HG03064 (cell line): ENCODE results near the gene MOV10L1.

ENCODE experiments used
- ATAC-seq: cut with Tn5 transposase; IDR thresholded peaks from one replicate; pipeline ENCODE4 v1.9.1; 2021; ENCODE audit warnings: low read depth; ENCODE audit not compliant: unreplicated experiment

The MOV10L1 gene

DNA sequence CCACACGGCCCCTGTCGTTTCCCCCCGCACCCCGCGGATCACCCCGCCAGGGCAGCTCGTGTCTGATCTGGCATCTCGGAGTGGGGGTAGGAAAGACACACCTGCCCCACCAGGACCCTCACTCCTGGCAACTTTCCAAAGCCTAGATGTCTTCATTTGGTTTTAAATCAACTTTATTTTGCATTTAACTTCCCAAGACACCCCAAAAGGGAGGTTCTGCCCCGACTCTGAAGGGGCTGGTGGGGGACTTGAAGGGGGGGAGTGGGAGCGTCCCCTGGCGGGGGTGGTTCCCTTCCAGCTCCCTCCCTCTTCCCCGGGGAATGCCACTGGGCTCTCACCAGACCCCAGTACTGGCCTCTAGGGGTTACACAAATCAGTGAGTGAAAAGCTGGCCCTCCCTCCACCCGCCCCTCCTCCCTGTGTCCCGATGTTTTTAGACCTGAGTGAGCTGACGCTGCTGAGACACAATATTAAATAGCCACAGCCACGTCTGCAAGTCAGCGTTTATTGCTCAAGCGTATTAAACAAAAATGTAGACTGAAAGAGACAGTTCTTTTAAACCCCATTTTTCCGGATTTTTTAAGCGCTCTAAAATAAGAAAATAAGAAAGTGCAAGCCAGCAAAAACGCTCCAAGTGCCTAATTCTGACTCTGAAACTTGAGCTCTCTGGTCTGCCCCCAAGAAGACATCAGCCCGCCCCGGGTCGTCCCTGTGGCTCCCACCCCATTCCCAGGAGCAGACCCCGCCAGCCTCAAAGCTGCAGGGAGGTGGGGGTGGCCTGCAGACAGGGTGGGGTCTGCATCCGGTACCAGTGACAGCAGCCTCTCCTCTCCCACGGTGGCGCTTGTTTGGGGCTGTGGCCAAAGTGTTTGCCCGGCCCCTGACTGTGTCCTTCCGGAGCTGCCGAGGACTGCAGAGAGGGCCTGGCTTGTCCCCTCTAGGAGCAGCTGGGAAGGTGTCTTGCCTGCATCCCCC is 30.6 kb upstream of the MOV10L1 start:
- no peak for ATAC-seq

DNA sequence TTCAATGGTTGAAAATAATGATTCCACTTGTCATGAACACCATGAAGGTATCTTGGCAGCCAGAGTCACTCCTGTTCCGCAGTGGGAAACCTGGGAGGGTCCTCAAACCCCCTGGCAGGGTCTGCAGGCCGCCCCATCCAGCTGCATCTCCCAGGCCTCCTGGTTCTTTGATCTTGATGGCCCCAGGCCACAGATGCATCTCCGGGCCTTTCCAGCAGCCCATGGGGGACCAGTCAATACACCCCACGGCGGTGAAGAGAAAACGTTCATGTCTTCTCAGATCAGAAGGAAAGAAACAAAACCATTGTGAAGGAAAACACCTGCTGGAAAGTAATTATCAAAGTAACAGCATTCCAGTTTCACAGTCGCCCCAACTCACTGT is 29.9 kb upstream of the MOV10L1 start:
- no peak for ATAC-seq

DNA sequence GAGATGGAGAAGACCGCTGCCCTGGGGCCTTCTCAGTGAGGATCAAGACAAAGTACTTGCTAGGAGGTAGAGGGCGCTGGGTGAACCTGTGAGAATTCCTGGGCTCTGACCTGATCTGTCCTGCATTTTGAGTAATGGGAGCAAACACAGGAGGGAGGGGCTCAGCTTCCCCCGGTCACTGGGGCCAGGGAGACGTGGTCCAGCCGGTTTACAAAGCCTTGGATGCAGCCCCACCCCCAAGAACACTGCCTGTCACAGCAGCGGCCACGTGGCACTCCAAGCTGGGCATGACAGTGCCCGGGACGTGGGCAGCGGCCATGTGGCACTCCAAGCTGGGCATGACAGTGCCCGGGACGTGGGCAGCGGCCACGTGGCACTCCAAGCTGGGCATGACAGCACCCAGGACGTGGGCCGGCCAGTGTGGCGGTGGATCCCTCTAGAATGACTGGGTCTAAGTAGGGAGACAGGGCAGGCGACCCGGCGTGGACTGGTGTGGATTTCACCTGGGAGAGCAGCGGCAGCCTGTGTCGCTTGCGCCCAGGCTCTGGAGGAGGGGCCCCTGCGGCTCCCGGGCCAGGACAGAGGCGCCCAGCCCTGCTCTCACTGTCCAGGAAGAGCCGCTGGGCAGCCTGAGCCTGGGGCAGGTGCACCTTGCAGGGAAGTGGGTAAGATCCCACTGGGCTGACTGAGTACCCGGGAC is 29.2 kb upstream of the MOV10L1 start:
- no peak for ATAC-seq

DNA sequence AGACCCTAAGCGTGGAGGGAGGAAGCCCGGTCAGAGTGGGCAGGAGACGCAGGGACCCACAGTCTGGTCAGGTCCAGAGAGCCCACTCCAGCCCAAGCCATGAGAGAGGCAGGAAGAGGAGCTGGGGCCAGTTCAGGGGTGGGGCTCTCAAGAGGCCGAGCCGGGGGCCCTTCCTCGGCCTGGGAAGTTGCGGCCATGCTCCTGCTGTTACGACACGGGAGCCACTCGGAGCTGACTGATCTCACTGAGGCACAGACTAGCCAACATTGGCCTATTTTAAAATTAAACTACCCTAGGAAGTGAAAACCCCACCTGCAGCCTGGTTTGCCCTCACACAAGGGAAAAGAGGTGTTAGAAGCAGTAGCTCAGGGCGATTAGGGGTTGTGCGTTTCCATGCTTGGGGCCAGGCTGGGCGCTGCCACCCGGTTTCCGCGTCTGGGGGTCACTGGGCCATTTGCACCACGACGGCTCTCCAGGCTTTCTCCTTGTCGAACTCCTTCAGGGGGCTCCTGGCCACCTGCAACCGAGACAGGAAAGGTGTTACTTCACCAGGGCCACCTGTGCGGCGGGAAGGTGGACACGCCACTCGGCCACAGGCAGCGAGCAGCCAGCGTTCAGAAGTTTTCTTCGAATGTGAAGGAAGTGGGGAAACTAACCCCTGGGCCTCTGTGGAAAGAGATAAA is 28.5 kb upstream of the MOV10L1 start:
- ATAC-seq = no peak

- ATAC-seq = no peak
These were observed 27.9 kb upstream of the MOV10L1 start for GRCh38 chr22:50061824-50062355.

DNA sequence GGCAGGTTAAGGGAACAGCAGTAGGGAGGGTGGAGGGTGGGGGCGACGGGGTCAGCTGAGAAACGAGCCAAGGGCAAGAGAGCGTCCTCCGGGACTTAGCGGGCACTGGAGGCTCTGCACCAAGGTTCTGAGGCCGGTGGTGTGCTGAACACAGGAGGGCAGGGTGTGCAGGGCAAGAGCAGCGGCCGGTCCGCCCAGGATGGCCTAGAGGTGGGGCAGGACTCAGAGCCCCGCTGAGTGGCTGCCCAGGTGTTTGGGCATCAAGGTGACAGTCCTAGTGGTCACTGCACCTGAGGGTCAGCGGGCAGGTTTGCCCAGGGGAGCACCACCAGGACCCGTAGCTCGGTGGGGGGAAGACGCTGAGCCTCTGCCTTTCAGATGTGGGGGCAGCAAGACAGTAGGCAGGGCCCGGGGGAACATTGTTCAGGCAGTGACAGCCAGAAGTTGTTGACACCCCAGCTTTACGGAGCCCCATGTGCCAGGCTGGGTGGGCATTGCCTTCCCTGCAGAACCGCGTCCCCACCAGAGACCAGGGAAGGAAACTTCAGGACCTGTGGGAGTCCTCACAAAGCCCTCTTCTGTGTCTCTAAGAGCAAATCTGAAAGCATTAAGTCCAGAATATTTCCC is 27.2 kb upstream of the MOV10L1 start:
- ATAC-seq = no peak

- ATAC-seq = no peak
These were observed 26.0 kb upstream of the MOV10L1 start for GRCh38 chr22:50063589-50064393.

DNA sequence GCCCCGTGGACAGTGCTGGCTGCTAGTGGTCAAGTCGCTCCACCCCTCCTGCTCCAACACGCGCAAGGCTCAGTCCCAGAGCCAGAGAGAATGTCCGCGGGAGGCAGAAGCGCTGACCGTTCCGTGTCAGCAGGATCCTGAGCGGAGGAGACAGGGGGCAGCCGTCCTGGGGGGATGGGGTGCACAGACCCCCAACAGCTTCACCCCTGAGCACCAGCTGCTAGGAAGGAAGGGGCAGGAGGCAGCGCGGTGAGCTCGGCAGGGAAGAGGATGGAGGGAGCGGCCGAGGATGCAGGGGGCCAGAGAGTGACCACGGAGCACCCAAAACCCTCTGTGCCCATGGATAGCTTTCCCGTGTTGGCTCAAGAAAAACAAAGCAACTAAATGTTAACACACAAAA is 25.4 kb upstream of the MOV10L1 start:
- ATAC-seq = no peak

DNA sequence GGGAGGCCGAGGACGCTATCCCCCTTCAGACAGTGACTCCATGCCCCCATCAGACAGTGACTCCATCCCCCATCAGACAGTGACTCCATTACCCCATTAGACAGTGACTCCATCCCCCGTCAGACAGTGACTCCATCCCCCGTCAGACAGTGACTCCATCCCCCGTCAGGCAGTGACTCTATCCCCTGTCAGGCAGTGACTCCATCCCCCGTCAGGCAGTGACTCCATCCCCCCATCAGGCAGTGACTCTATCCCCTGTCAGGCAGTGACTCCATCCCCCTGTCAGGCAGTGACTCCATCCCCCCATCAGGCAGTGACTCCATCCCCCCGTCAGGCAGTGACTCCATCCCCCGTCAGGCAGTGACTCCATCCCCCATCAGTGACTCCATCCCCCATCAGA is 22.6 kb upstream of the MOV10L1 start:
- no peak for ATAC-seq

DNA sequence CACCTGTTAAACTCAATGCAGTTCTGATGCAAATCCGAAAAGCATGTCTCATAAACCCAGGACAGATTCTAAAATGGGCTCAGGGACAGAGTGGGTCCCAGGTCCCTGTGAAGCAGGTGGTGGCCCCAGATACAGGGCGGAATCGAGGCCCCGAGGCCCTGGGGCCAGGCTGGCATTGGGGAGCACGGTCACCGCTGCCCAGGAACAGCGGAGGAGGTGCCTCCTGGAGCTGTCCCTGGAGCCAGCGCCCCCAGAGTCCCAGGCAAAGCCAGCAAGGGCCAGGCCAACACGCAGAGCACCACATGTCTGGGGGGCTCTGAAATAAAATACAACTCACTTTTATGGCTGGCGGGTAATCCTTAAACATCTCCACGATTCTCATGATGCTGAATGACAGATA is 21.7 kb upstream of the MOV10L1 start:
- no peak for ATAC-seq

DNA sequence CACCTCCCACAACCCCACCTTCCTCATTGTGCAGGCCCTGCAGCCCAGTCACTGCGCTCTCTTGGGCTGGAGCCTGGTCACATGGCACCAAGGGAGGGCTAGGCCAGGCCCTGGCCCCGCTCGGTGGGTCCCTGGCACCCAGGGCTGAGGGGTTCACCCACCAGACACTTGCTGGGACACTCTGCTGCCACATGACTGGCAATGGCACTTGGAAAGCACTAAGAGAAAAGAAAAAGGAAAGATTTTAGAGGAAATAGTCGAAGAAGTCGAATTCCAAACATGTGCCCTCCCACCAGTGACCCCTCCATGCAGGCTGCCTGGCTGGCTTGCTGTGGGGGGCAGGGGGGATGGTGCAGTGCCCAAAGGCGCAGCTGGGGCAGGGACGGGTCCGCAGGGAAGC is 19.4 kb upstream of the MOV10L1 start:
- no peak for ATAC-seq

- ATAC-seq = no peak
These were observed 18.2 kb upstream of the MOV10L1 start for GRCh38 chr22:50071432-50072166.

- no peak for ATAC-seq
These were observed 17.6 kb upstream of the MOV10L1 start for GRCh38 chr22:50072167-50072555.

DNA sequence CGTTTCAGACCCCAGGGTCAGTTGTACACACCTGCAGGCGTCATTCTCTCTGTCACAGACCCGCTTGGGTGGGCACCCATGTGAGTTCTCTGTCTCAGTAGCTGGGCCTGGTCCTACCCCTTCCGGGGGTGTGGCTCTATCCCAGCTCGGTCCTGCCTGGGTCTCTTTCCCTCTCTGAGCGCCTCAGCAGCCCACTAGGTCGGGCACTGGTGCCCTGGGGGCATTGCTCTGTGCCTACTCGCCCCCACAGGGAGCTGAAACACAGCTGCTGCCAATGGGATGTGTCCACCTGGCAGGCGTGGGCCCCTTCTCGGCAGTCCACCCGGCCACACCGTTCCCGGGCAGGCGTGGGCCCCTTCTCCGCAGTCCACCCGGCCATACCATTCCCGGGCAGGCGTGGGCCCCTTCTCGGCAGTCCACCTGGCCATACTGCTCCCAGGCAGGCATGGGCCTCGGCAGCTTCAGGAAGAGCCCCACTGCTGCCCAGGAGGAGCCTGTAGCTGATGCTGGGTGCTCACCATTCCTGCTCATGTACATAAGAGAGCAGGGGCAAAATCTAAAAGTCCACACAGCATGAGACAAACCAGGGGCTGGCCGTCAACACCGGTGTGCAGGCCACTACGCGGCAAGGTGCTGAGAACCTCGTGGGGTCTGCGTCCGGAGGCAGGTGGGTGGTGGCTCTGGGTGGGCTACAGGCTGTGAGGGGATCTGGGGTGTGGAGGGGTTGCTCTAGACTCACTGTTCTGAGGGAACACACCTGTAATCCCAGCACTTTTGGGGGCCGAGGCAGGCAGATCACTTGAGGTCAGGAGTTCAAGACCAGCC is 16.9 kb upstream of the MOV10L1 start:
- no peak for ATAC-seq

GRCh38 chr22:50074056-50074455 is 15.8 kb upstream of the MOV10L1 start:
- no peak for ATAC-seq

- ATAC-seq = no peak
These were observed 15.0 kb upstream of the MOV10L1 start for GRCh38 chr22:50074551-50075530.
